BE2C (cell line): ENCODE measurements around the gene ZNF700.

Source experiments
- DNase-seq: peaks from one replicate; pipeline ENCODE4 v3.0.0-alpha.2; 2020
- H3K27me3 ChIP-seq: fragments of 250-450 bp; sonication (Bioruptor Pico); 2 replicates; pipeline ENCODE4 v1.5.1; 2020; ENCODE audit warnings: mild to moderate bottlenecking
- H3K36me3 ChIP-seq: fragments of 250-450 bp; sonication (Bioruptor Pico); 2 replicates; pipeline ENCODE4 v1.5.1; 2020; ENCODE audit warnings: mild to moderate bottlenecking
- H3K4me1 ChIP-seq: fragments of 250-450 bp; sonication (Bioruptor Pico); 2 replicates; pipeline ENCODE4 v1.5.1; 2020
- H3K4me3 ChIP-seq: 2 replicates; pipeline ENCODE4 v1.5.1; 2011; ENCODE audit warnings: low read depth, low read length
- H3K9me3 ChIP-seq: fragments of 250-450 bp; sonication (Bioruptor Pico); 2 replicates; pipeline ENCODE4 v1.5.1; 2020
- TF ChIP-seq, protein P1 (sequence below): IDR thresholded peaks from 2 replicates; pipeline ENCODE4 v1.5.1; 2012; ENCODE audit warnings: mild to moderate bottlenecking, low read depth, low read length

The ZNF700 gene

DNA sequence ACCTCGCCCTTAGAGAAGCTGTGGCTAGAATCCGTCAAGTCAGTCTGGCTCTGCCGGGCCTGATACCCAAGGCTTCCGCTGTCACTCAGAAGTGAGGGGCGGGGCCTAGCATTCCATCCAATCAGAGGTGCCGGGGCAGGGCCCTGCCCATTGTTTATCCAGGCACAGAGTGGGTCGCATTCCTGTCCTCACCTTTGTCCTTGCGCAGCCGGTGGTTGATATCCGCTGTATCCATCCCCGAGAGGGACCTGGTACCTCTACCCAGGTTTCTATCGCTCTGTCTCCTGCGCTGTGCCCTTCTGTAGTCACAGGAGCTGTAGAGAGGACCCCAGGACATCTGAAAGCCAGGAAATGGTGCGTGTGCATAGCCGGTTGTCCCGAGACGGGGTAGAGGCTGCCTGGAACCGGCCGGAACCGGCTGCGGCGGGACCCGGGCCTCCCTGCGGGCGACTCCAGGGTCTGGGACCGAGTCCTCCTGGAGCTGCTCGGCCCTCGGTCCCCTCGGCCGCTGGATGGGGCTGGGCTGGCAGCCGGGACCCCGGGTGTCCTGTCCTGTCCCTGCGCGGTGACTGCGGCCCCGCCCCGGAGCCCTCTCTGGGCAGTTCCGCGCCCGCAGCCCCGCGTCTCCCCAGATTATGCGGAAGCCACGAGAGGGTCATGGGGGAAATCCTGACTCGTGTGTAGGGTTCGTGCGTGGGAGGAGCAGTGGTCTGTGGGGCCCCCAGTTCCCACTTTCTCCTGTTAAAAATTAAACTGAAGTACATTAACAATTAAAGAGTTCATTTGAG is 40.1 kb downstream of the ZNF700 start, which contains the start of gene ZNF763:
TSS of gene ZNF763 (plus strand) at position 183 of the 788 bp plus-strand sequence. CDS start at position 352, 169 bp downstream.
- H3K36me3 ChIP-seq, result no peaks in the 10 kb centered on the region
- H3K9me3 ChIP-seq, result no peaks in the 10 kb centered on the region
- H3K4me3 ChIP-seq, result peak within 1 kb of the TSS; percentile 92
- TF ChIP-seq, protein P1, sequence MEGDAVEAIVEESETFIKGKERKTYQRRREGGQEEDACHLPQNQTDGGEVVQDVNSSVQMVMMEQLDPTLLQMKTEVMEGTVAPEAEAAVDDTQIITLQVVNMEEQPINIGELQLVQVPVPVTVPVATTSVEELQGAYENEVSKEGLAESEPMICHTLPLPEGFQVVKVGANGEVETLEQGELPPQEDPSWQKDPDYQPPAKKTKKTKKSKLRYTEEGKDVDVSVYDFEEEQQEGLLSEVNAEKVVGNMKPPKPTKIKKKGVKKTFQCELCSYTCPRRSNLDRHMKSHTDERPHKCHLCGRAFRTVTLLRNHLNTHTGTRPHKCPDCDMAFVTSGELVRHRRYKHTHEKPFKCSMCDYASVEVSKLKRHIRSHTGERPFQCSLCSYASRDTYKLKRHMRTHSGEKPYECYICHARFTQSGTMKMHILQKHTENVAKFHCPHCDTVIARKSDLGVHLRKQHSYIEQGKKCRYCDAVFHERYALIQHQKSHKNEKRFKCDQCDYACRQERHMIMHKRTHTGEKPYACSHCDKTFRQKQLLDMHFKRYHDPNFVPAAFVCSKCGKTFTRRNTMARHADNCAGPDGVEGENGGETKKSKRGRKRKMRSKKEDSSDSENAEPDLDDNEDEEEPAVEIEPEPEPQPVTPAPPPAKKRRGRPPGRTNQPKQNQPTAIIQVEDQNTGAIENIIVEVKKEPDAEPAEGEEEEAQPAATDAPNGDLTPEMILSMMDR, result no peak; the same call in 1 of the 2 replicates
- peak; percentile 90 for DNase-seq
- no peaks in the 10 kb centered on the region for H3K4me1 ChIP-seq
- no peaks in the 10 kb centered on the region for H3K27me3 ChIP-seq

DNA sequence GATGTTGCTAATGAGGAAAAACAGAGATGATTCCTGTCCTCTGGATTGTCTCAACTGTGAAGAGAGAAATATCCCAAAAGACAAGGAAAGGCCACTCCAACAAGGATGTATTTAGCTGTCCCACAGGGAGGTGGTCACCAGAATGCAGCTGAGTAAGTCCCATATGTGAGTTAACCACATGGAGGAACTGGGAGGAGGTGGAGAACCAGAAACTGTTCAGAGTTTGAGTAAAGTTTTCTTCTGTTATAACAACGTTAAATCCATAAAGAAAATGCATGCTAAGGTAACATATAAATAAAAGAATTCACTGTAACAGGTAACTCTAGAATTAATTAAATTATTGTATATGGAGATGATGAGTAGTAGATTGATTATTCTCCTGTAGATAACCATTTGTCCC is 45.3 kb downstream of the ZNF700 start:
- no peaks in the 10 kb centered on the region for H3K36me3 ChIP-seq
- no peaks in the 10 kb centered on the region for H3K9me3 ChIP-seq
- no peaks in the 10 kb centered on the region for H3K4me1 ChIP-seq
- TF ChIP-seq, protein P1, result no peak
- H3K27me3 ChIP-seq, result no peaks in the 10 kb centered on the region
- H3K4me3 ChIP-seq, result no peak overlapping the region
- no peak for DNase-seq

- TF ChIP-seq, protein P1, result no peak
- Histone ChIP-seq H3K9me3 (no peaks in the 10 kb centered on the region), H3K4me1 (no peaks in the 10 kb centered on the region), H3K27me3 (no peaks in the 10 kb centered on the region), H3K4me3 (no peak overlapping the region), H3K36me3 (no peaks in the 10 kb centered on the region)
- DNase-seq, result no peak
Measured at GRCh38 chr19:11971041-11971440, 46.1 kb downstream of the ZNF700 start.

- Histone ChIP-seq H3K9me3 (no peaks in the 10 kb centered on the region), H3K4me3 (no peak overlapping the region), H3K36me3 (no peaks in the 10 kb centered on the region), H3K27me3 (no peaks in the 10 kb centered on the region), H3K4me1 (no peaks in the 10 kb centered on the region)
- no peak for DNase-seq
- TF ChIP-seq, protein P1, result no peak
Measured at GRCh38 chr19:11973019-11973810, 48.3 kb downstream of the ZNF700 start.

DNA sequence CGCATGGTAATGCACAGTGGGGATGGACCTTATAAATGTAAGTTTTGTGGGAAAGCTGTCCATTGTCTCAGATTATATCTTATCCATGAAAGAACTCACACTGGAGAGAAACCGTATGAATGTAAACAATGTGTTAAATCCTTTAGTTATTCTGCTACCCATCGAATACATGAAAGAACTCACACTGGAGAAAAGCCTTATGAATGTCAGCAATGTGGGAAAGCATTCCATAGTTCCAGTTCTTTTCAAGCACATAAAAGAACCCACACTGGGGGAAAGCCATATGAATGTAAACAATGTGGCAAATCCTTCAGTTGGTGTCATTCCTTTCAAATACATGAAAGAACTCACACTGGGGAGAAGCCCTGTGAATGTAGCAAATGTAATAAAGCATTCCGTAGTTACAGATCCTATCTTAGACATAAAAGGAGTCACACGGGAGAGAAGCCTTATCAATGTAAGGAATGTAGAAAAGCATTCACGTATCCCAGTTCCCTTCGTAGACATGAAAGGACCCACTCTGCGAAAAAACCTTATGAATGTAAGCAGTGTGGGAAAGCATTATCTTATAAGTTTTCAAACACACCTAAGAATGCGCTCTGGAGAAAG is 53.7 kb downstream of the ZNF700 start:
- TF ChIP-seq, protein P1, result no peak
- Histone ChIP-seq H3K4me3 (no peak overlapping the region), H3K4me1 (no peaks in the 10 kb centered on the region), H3K27me3 (no peaks in the 10 kb centered on the region), H3K36me3 (no peaks in the 10 kb centered on the region), H3K9me3 (peaks cover 7% of the 10 kb centered on the region)
- no peak for DNase-seq
